ENCODE data around the gene MDC1. TPM values are rescaled to one million over a fixed set of nuclear protein-coding genes. Genes with fewer than 3 reads are reported as not detected.

Gene MDC1
- total RNA-seq, 1 donor from 2014 or later, result 25.2 TPM

DNA sequence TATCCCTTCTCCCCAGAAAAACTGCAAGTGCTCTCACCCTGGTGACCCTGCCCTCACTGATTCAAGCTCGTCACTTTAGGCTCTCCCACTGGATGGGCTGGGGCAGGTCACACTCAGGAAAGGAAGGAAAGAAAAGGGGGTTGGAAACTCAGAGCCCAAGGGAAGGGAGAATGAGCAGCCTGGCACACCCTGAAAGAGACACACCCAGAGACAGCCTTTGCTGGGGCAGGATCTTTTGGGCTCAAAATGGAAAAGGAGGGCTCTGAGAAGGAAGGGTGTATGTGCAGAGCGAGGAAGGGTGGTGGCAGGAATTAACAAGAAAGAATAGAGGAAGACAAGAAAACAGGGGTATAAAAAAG, 33.1 kb downstream of the MDC1 start:
- peak overlapping the region; percentile 100 for H3K4me2 ChIP-seq (ENCODE audit: low read length)
- H3K36me3 Mint-ChIP-seq (ENCODE audit: low read depth, unreplicated experiment), result peaks cover 24% of the 10 kb centered on the region

GRCh38 chr6:30683183-30683979, 33.7 kb downstream of the MDC1 start:
- Histone ChIP-seq H3K36me3 (ENCODE audit: insufficient read depth, low read length) (peaks cover 18% of the 10 kb centered on the region), H2AFZ (ENCODE audit: low read depth, low read length) (no peak overlapping the region), H3K79me2 (ENCODE audit: insufficient read depth, low read length) (peaks cover 96% of the 10 kb centered on the region), H3K27me3 (ENCODE audit: insufficient read depth, low read length) (no peaks in the 10 kb centered on the region), H3K4me2 (ENCODE audit: low read length) (peak overlapping the region; percentile 100), H3K4me1 (ENCODE audit: insufficient read depth, low read length) (peaks cover 47% of the 10 kb centered on the region), H3K4me3 (ENCODE audit: insufficient read depth, low read depth, low read length) (peak overlapping the region; percentile 87), H3K9ac (ENCODE audit: low read length) (peak overlapping the region; percentile 98), H3K27ac (ENCODE audit: low read depth, low read length) (peak overlapping the region; percentile 81), H3K9me3 (ENCODE audit: insufficient read depth, low read depth, low read length) (no peaks in the 10 kb centered on the region), H4K20me1 (ENCODE audit: insufficient read depth, low read length) (peaks cover 77% of the 10 kb centered on the region)
- H3K4me1 Mint-ChIP-seq (ENCODE audit: low read depth, unreplicated experiment), result peaks cover 29% of the 10 kb centered on the region
- no peak for TF ChIP-seq EZH2 (IDR thresholded peaks at IDR 0.05; ENCODE audit: insufficient read depth, low read length)
- TF ChIP-seq, protein P1, sequence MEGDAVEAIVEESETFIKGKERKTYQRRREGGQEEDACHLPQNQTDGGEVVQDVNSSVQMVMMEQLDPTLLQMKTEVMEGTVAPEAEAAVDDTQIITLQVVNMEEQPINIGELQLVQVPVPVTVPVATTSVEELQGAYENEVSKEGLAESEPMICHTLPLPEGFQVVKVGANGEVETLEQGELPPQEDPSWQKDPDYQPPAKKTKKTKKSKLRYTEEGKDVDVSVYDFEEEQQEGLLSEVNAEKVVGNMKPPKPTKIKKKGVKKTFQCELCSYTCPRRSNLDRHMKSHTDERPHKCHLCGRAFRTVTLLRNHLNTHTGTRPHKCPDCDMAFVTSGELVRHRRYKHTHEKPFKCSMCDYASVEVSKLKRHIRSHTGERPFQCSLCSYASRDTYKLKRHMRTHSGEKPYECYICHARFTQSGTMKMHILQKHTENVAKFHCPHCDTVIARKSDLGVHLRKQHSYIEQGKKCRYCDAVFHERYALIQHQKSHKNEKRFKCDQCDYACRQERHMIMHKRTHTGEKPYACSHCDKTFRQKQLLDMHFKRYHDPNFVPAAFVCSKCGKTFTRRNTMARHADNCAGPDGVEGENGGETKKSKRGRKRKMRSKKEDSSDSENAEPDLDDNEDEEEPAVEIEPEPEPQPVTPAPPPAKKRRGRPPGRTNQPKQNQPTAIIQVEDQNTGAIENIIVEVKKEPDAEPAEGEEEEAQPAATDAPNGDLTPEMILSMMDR (IDR thresholded peaks at IDR 0.05; ENCODE audit: insufficient read depth, low read depth, low read length), result no peak
- peak overlapping the region; percentile 99 for H3K27ac Mint-ChIP-seq (ENCODE audit: unreplicated experiment)
- peak overlapping the region; percentile 98 for H3K4me3 Mint-ChIP-seq (ENCODE audit: unreplicated experiment)
- FAIRE-seq (no peak), DNase-seq (ENCODE audit: low read depth) (no peak)
- no peaks in the 10 kb centered on the region for H3K9me3 Mint-ChIP-seq (ENCODE audit: unreplicated experiment)
- H3K36me3 Mint-ChIP-seq (ENCODE audit: low read depth, unreplicated experiment), result peaks cover 24% of the 10 kb centered on the region
- no peaks in the 10 kb centered on the region for H3K27me3 Mint-ChIP-seq (ENCODE audit: low read depth, unreplicated experiment)

More for the DNA sequence above, 33.1 kb downstream of the MDC1 start:
- peak overlapping the region; percentile 81 for H3K27ac ChIP-seq (ENCODE audit: low read depth, low read length)
- peaks cover 52% of the 10 kb centered on the region for H3K4me1 ChIP-seq (ENCODE audit: insufficient read depth, low read length)
- Mint-ChIP-seq H3K27me3 (ENCODE audit: low read depth, unreplicated experiment) (no peaks in the 10 kb centered on the region), H3K9me3 (ENCODE audit: unreplicated experiment) (peaks cover under 1% of the 10 kb centered on the region), H3K4me1 (ENCODE audit: low read depth, unreplicated experiment) (peaks cover 28% of the 10 kb centered on the region), H3K27ac (ENCODE audit: unreplicated experiment) (peak overlapping the region; percentile 99), H3K4me3 (ENCODE audit: unreplicated experiment) (peak overlapping the region; percentile 98)
- peaks cover 72% of the 10 kb centered on the region for H4K20me1 ChIP-seq (ENCODE audit: insufficient read depth, low read length)
- peaks cover 97% of the 10 kb centered on the region for H3K79me2 ChIP-seq (ENCODE audit: insufficient read depth, low read length)
- H3K27me3 ChIP-seq (ENCODE audit: insufficient read depth, low read length), result no peaks in the 10 kb centered on the region
- DNase-seq (ENCODE audit: low read depth), result no peak
- H3K9me3 ChIP-seq (ENCODE audit: insufficient read depth, low read depth, low read length), result no peaks in the 10 kb centered on the region
- peak overlapping the region; percentile 98 for H3K9ac ChIP-seq (ENCODE audit: low read length)
- peaks cover 14% of the 10 kb centered on the region for H3K36me3 ChIP-seq (ENCODE audit: insufficient read depth, low read length)
- no peak overlapping the region for H2AFZ ChIP-seq (ENCODE audit: low read depth, low read length)
- peak overlapping the region; percentile 87 for H3K4me3 ChIP-seq (ENCODE audit: insufficient read depth, low read depth, low read length)
- FAIRE-seq, result no peak
- TF ChIP-seq, protein P1 (IDR thresholded peaks at IDR 0.05; ENCODE audit: insufficient read depth, low read depth, low read length), result no peak

Measured in astrocyte (in vitro differentiated cells and primary cell).